HS-5 (cell line): ENCODE measurements around the gene OGDH.
"Not testable (repeated sequence)": the region's sequence is repeated elsewhere in the genome, so short reads cannot be mapped to it uniquely, and the experiment has no call there.

Experiments used
- DNase-seq: peaks from one replicate; pipeline ENCODE4 v3.0.0-alpha.2; 2012; ENCODE audit warnings: low read depth

Gene OGDH

DNA sequence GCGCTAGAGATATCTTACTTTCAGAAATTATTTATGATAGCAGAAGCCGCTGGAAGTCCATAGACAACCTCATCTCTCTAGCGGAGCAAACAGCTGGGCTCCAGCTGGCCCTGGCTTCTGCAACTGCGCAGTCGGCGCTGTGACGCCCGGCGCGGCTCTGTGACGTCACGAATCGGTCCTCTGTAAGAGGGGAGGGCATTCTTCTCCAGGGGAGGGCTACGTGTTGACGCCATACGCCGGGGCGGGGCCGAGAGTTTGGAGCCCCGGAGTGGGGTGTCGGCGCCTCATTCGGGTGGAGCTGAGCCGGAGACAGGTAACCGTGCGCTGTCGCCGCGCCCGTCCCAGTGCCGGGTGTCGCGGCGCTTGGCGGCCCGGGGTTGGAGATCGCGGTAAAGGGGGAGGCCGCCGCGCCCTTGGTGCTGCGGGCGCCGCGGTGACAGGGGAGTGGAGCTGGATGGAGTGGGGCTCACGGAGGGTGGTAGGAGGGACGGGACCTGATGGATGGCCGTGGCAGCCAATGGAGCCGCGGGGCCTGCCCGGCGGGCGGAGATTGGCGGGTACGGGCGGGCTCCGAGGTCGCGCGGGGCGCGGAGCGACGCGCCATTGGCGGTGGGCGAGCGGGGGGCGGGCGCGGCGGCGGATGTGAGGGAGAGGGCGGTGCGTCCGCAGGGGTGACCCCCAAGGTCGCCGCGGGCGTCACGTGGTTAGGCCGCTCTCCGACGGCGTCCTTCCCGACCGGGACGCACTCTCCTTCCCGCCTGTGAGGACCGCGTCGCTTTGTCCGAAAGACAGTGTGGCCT, at the start of gene OGDH:
Gene OGDH, plus strand, starts transcription at position 287 of the 800 bp plus-strand sequence. CDS start 17,717 bp downstream, outside the sequence.
- DNase-seq, result peak; percentile 99

DNA sequence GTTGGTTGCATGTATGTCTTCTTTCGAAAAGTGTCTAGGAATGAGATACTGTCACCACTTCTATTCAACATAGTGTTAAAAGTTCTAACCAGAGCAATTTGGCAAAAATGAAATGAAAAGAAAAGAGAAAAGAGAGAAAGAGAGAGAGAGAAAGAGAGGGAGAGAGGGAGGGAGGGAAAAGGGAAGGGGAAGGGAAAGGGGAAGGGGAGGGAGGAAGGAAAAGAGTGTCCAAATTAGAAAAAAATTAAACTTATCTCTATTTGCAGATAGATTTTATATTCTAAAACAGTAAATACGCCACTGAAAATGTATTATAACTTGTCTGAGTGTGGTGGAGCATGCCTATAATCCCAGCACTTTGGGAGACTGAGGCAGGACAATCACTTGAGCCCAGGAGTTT, 48.9 kb upstream of the OGDH start:
- no peak for DNase-seq

DNA sequence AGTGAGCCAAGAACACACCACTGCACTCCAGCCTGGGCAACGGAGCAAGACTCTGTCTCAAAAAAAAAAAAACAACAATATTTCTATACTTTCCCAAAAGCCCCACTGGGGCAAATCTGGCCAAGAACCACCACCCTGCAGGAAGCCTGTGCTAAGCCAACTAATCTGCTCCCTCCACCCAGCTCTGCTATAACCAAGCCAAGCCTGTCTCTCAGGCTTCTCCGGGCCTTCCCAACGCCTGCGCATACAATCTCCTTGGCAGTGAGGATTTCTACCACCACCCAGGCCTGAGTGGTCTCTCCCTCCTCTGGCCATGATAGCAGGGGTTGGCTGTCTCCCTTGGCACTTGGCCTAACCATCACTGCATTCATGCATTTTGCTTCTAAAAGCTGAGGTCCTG, 46.9 kb upstream of the OGDH start:
- no peak for DNase-seq

DNA sequence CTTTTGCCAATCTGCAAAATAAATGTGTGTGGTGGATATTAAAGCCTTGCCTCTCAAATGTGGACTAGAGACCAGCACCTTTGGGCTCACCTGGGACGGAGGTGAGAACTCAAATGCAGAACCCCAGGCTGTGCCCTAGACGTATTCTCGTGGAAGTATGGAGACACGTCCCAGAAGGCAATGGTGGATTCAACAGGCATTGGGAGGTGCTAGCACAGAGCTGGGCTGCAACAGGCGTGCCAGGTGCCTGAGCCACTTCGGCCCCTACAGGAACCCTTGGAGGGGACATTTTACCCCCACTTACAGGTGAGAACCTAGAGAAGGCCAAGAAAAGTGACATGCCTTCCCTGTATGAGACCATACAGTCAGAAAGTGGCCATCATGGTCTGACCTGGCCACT, 44.9 kb upstream of the OGDH start:
- DNase-seq, result no peak

DNA sequence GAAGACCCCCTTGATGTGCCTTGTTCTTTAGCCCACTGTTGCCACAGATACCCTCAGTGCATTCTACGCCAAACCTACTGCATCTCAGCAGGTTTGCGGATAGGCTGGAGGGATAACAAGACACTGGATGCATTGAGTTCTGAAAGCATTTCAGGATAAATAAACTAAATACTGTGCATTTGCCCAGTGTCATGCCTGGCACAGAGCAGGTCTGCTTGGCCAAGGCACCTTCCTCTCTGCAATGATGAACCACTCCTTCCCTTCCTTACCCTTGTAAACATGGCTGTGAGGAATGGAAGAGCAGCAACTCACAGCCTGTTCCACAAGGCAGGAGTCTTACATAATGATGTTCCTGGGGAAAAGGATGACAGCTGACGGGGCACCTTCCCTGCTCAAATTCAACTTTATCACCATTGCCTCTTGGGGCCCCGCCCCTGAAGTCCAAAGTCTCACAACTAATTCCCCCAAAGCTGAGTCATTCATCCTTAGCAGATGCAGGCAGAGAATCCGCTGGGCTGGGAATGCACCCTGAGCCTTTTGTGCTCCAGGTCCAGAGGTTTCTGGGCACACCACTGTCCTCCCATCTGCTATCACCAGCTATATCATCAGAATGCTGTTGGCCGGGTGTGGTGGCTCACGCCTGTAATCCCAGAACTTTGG, 44.3 kb upstream of the OGDH start:
- DNase-seq, result peak; percentile 49

DNA sequence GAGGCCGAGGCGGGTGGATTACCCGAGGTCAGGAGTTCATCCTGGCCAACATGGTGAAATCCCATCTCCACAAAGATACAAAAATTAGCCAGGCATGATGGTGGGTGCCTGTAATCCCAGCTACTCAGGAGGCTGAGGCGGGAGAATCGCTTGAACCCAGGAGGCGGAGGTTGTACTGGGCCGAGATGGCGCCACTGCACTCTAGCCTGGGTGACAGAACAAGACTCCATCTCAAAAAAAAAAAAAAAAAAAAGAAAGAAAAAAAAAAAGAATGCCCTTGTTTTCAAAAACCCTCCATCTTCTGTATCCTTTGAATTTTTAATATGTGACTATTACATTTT, 43.8 kb upstream of the OGDH start:
- DNase-seq, result not testable (repeated sequence)

DNA sequence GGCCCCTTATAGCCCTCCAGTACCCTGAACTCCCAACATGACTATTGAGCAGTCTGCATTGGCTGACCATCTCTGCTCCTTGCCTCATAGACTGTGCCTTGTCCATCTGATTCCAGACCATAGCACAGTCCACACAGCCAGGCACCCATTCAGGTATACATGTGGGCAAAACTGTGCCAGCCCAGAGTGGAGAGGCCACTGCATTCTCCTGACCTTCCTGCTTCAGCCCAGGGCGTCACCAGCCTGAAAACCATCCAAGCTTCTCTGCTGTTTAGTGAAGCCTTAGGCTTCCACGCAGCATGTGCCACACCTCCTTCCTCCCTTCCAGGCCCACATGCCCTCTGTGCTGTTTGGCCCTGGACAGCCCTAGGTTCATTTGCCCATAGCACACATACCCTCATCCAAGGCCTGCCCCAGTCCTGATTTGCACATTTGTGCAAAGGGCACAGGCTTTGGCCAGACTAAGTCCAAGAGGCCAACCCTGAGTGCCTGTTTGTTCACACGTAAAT, 43.2 kb upstream of the OGDH start:
- no peak for DNase-seq

DNA sequence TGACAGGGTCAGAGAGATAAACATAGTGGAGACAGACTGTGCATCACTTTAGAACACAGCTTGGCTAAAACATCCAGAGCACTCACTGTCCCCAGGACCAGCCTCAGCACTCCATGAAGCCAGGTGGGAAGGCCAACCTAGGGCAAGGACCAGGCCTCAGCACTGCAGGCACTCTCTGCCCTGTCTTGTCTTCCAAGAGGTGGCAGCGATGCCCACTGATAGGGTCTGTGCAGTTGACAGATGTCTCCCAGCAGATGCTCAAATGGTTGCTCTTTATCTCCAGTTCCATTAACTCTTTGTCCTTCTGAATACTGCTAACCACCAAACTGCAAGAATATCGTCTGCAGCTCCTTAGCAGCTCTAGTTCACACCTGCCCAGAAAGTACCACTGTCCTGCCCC, 41.8 kb upstream of the OGDH start:
- no peak for DNase-seq

DNA sequence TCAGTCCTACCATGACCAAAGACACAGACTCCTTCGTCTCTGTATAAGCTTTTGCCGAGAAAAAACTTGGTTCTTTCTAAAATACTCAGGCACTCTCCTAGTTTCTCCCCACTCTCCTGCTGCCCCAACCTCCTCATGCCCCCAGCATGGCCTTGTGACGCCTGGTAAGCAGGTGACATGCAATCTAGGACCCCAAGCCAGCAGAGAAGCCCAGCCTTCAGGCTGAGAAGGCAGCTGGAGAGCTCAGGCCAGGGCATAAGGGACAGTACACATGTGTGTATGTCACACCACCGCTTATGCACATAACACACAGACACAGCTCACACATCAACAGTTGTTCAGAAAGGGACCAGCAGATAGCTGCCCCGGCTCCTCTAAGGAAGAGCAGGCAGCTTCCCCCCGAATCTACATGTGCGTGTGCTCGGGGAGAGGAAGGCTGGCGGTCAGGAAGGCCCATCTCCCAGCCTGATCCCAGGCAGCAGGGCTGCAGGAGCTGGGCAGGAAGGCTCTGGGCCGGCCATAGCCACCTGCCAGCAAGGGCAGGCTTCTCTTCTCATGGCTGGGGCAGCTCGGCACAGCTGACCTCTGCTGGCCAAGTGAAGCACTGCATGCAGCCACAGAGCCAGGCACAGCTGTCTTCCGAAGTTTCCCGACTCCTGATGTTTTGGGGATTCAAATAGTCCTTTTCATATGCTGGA, 41.2 kb upstream of the OGDH start:
- peak; percentile 23 for DNase-seq

DNA sequence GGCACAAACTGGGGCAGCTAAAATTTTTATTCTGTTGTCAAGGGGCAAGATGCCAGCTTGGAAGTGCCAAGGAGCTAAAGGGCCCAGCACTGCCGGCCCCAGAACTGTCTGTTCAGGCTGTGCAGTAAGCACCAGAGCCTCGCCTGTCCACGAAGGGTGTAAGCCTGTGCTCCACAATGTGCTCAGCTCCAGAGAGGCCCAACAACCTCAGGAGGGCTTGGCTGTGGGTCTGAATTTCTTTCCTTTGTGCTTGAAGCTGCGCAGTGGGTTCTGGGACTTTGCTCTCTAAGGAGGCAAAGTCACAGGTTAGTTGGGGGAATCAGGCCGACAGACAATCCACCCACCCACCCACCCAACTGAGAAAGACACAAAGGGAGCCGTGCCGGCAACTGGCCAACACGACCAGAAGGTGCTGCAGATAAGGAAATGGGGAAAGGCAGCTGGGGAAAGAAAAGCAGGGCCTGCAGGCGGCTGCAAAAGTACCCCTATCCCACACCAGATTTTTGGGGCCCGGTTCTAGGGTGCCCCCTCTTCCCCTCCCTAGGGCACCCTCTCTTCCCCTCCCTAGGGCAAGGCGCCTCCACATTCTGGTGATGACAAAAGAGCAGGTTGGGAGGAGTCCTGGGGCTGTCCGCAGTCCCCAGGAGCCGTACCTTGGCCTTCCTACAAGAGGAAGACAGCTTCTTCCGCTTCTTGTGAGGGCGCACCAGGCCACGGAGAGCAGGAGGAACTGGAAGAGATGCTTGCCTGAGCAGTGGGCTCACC, 40.5 kb upstream of the OGDH start:
- no peak for DNase-seq

DNA sequence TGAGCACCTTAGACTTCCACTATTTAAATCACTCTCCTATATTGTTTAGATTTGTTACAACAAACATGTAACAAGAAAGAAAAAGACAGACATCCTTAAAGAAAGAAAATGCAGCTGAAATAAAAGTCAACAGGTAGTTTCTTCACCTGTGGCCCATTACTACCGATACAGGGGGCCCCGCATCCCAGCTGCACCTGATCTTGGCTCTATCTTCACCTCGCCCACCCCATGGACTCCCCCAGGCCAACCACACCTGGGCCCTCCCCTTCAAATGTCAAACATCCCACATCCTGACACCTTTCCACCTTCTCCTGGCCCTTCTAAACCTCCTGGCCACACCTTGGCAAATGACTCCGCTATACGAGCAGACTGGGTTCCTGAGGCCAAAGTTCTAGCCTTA, 39.7 kb upstream of the OGDH start:
- DNase-seq, result no peak

DNA sequence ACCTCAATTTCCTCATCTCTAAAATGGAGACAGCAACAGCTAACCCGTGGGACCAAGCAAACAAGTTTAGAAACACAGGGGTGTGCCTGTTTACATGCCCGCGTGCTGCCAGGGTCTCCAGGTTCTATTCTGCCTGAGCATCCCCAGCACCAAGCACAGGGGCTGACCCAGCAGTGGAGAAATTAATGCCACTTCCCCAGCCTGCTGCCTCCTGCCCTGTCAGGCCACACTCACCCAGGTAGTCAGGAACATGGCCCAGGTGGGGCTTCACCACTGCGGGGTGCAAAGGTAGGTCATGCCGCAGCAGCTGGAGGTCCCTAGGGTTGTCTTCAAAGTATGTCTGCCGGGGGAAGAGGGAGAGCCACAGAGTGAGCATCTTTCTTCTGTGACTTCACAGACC, 38.5 kb upstream of the OGDH start:
- DNase-seq, result no peak

DNA sequence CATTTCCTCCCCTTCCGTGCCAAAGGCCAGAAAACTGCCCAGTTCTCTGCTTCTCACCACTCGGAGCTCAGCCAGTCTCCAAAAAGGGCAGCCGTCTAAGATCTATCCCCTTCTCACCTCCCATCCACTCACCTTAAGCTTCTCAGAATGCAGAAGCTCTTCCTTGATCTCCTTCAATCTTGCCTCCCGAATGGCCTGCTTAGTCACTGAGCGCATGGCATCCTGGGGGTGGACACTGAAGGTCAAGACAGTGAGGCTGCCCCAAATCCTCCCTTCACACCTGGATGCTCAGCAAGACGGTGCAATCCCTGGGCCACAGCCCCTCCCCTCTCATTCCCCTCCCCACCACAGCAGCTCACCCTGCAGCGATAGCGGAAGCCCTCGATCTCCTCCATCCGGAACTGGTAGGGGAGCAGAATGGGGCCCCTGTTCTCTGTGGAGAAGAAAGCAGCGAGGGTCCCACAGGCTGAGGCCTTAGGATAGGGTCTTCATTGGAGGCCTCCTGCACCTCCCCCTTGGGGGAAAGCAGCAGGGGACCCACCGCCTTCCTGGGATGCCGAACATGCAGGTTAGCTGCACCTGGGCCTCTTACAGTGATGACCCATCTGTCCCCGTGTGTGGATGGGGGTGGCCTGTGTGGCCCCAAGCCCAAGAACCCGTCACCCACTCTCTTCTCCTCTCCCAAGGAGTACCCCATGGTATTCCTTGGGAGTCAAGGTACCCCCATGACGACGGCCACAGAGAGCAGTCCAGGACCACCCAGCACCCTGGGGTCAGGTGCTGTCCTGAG, 37.5 kb upstream of the OGDH start:
- no peak for DNase-seq

DNA sequence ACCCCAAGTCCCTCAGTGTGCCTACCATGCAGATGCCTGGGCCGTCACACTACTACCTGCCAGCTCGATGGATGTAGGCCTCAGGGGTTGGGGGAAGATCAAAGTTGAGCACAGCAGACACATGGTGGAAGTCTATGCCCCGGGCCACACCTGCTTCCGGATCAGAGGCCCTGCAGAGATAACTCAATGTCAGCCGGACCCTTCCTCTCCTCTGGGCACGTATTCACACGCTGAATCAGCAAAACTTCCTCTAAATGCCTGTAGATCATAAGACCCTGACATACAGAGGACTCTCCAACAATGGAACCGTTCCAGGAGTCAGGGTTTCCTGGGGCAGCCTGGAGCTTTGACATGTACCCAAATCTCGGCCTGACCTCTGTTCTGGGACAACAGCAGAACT, 36.5 kb upstream of the OGDH start:
- no peak for DNase-seq

DNA sequence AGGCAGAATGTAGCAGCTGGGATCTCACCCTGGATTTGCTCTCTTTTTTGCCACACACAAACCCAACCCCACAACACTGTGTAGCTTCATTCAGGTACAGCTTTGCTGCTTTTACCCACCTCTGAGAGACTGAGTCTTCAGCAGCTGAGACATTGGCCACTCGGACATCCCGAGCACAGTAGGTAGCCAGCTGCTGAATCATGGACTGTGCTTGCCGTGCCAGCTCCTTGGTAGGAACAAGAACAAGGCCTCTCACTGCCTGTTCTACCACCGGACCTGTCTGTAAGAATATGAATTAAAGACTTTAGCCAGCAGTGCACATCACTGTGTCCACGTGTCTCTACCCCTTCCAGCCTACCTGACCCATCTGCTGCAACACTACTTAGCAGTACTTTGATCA, 33.7 kb upstream of the OGDH start:
- DNase-seq, result no peak

DNA sequence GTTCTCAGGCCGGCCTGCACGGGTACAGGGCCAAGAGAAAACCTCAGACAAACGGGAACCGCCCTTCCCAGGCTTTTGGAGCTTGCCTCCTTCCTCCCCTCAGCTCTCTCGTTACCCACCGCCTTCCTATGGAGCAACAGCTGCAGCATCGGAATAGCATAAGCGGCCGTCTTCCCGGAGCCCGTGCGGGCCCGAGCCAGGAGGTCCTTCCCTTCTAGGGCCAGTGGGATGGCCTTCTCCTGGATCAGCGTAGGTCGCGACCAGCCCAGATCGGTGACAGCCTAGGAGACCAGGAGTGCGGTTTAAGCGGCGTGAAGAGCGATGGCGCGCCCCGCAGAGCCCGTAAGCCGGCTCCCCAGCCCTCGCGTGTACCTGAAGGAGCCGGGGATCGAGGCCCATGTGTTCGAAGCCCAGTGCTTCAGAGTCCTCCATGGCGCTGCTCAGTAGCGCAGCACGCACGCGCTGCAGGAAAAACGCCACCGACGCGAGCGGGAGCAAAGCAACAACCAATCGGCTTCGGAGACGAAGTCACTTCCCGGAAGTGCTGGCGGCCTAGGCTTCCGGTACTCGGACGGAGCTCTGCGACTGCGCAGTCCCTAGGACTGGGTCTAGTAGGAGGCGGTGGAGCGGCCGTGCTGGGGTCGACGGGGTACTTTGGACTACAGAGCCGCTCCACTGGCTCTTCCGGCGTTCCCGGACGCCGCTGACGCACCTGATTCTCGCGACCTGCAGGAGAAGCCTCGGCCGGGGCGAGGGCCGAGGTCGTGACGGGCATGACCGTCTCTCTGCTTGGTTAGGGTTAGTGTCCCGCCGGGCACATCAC, 32.8 kb upstream of the OGDH start, which contains the start of gene DDX56:
Gene DDX56, minus strand, starts transcription at position 445 of the 823 bp plus-strand sequence. Its CDS starts 13 bp downstream, at position 432.
- peak; percentile 91 for DNase-seq

DNA sequence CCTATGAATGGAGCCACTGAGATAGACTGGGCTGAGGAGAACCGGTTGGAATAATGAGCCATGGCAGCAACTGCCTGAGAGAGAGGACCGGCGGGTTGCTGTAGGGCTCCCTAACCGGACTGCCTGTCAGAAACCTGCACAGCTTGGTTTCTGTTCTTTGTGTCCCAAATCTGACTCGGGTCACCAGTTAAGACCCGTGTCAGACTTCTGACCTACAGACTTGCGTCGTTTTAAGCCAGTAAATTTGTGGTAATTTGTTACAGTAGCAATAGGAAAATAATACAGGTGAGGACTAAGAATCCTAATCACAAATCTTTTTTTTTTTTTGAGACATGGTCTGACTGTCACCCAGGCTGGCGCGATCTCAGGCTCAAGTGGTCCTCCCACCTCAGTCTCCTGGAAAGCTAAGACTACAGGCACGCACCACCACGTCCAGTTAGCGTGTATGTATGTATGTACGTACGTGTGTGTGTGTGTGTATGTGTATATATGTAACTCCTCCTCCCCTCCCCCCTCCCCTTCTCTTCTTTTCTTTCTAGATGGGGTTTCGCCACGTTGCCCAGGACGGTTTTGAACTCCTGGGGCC, 32.0 kb upstream of the OGDH start:
- no peak for DNase-seq

DNA sequence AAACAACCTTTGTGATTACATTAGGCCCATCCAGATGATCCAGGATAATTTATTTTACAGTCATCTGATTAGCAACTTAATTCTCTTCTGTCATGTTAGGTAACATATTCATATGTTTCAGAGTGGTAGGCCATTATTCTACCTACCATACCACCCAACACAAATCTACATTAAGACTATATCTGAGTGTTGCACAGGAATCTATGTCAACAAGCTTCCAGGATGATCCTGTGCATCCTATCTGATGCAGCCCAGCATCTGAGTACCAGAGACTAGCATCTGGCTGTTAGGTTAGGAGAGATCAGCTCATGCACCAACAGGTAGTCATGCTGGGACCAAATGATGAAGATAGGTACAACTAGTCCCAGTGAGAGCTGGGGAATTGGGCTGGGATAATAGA, 31.4 kb upstream of the OGDH start:
- no peak for DNase-seq

DNA sequence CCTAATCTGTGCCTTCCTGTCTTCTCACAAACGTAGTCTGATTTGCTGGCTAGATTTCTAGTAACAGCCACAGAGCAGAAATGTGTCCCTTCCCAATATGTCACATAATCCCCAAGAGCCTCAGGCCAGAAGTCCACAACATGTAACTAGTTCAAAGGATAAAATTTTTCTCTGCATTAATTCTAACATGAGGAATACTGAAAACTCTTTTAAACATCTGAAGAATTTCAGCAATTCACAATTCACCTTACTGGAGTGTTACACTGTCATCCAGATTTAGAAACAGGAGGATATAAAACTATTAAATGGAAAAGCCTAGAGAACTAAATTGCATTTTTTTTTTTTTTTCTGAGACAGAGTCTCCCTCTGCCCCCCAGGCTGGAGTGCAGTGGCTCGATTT, 30.2 kb upstream of the OGDH start:
- DNase-seq, result no peak
